Ovary (tissue), 9 donors: ENCODE results near the gene DTX4. TPM values are rescaled to one million over a fixed set of nuclear protein-coding genes. Genes with fewer than 3 reads are reported as not detected.

Source experiments
- DNase-seq, 5 donors: peaks; one replicate each; pipeline ENCODE4 v3.0.0-alpha.2; 2019 to 2020
- H3K27ac ChIP-seq, 2 donors: fragments of 200-600 bp; one replicate each; pipeline versions ENCODE4 v1.5.1 to v1.8.0; 2019 to 2022
- H3K27me3 ChIP-seq: fragments of 200-600 bp; one replicate; pipeline ENCODE4 v1.8.0; 2022
- H3K36me3 ChIP-seq: fragments of 200-600 bp; sonication (generic); one replicate; pipeline ENCODE4 v1.5.1; 2019
- H3K4me1 ChIP-seq: one replicate; pipeline ENCODE4 v1.8.1; 2013; ENCODE audit warnings: mild to moderate bottlenecking, moderate library complexity; ENCODE audit not compliant: insufficient read depth
- H3K4me3 ChIP-seq: fragments of 200-600 bp; sonication (generic); one replicate; pipeline ENCODE4 v1.5.1; 2017
- H3K9me3 ChIP-seq, 2 donors: fragments of 200-600 bp in 1 of 2; sonication (generic) in 1 of 2; one replicate each; pipeline versions ENCODE4 v1.5.1 to v1.8.1; 2013 to 2019; ENCODE audit warnings: mild to moderate bottlenecking in 1 of 2, moderate library complexity in 1 of 2
- EP300 ChIP-seq: sonication (generic); formaldehyde crosslinking; IDR thresholded peaks from one replicate; pipeline ENCODE4 v1.6.1; 2017; ENCODE audit warnings: antibody characterized with exemption
- POLR2A ChIP-seq: fragments of 450-650 bp; IDR thresholded peaks from one replicate; pipeline ENCODE4 v1.6.1; 2017; ENCODE audit warnings: antibody characterized with exemption, mild to moderate bottlenecking, moderate library complexity
- WGBS, 3 donors: extraction: QIAGEN DNeasy Blood & Tissue Kit in 1 of 3; methylation state at CpG; one replicate each; pipeline versions ENCODE4 v1.1.5 to v1.1.7; 2013 to 2017; 5-methylcytosine and 5-hydroxymethylcytosine counted together
- intact Hi-C, 4 donors: fragments of 100-400 bp; cut with DNase I; formaldehyde crosslinking; loops; one replicate each; pipeline versions ENCODE4 v1.11.0 to v1.15.1; 2022 to 2023
- polyA plus RNA-seq, 2 donors: library from polyadenylated mRNA; stranded (reverse); fragments of 200-250 nt in 1 of 2; fragments of 350-450 nt in 1 of 2; fragmentation: Illumina TruSeq in 1 of 2; extraction: RNeasy Lipid Tissue Mini Kit (QIAGEN cat#74804) in 1 of 2; gene quantifications; one replicate each; pipeline ENCODE4 v1.2.3, GENCODE V29; 2013 to 2014
- total RNA-seq, 7 donors: library from RNA; depleted of rRNA in 2 of 7; stranded (reverse); fragments of >200 nt in 2 of 7; fragmentation: NEBNext Ultra II Directional in 3 of 7; extraction: Animal tissue kit (Norgen Biotek cat#: 25700) in 3 of 7; gene quantifications; one replicate each; pipeline versions ENCODE4 v1.1.0 to v1.2.4, GENCODE V29; 2016 to 2023
- TF ChIP-seq, protein P1 (sequence below), 3 donors: fragments of 450-650 bp in 2 of 3; fragments of 200-600 bp in 1 of 3; IDR thresholded peaks; one replicate each; pipeline versions ENCODE4 v1.5.1 to v1.8.0; 2016 to 2022; ENCODE audit warnings: antibody characterized with exemption in 3 of 3, mild to moderate bottlenecking in 1 of 3
- donor health status: DM: no; HTN: no; CAD: no; lungs with moderate emphysema.
- donor health status: DM: no; HTN: no; CAD: no.
- donor health status: Bipolar disorder and iron deficiency.
- donor health status: DM: yes; HTN: yes; CAD: no.
- donor health status: DM: no; HTN: no; CAD: no.
- donor health status: DM: yes; HTN: yes; CAD: no.

DTX4 gene
- total and polyA plus RNA-seq, 9 donors = 6.1 to 21.5 (median 16.9) TPM

DNA sequence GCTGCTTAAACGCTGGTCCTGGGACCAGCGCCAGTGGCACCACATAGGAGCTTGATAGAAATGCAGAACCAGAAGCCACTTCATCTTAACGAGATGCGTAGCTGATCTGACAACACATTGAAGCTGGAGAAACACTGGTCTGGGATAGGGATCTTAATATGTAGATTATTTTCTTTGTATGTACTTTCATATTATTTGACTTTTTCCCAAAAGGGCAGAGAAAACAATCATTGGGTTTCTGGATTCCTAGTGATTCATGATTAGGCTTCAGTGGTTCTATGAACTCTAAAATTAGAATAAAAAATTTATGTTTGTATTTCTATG is 28.5 kb downstream of the DTX4 start:
- H3K27ac ChIP-seq = no peak overlapping the region
- H3K4me3 ChIP-seq = no peak overlapping the region
- no peak for DNase-seq
- TF ChIP-seq, protein P1, sequence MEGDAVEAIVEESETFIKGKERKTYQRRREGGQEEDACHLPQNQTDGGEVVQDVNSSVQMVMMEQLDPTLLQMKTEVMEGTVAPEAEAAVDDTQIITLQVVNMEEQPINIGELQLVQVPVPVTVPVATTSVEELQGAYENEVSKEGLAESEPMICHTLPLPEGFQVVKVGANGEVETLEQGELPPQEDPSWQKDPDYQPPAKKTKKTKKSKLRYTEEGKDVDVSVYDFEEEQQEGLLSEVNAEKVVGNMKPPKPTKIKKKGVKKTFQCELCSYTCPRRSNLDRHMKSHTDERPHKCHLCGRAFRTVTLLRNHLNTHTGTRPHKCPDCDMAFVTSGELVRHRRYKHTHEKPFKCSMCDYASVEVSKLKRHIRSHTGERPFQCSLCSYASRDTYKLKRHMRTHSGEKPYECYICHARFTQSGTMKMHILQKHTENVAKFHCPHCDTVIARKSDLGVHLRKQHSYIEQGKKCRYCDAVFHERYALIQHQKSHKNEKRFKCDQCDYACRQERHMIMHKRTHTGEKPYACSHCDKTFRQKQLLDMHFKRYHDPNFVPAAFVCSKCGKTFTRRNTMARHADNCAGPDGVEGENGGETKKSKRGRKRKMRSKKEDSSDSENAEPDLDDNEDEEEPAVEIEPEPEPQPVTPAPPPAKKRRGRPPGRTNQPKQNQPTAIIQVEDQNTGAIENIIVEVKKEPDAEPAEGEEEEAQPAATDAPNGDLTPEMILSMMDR (IDR thresholded peaks at IDR 0.05) = no peak
- TF ChIP-seq POLR2A (no peak), EP300 (no peak)
- peaks cover 6% of the 10 kb centered on the region for H3K4me1 ChIP-seq
- no peaks in the 10 kb centered on the region for H3K27me3 ChIP-seq
- no peaks in the 10 kb centered on the region for H3K36me3 ChIP-seq
- intact Hi-C loops = loop anchor here in 1 of 4 donors (10.0 kb wide), 1 partner anchor 84 kb away; no protein-coding TSS in a partner anchor
- 62 to 67% (median 63%) methylated on average over 4 of the region's 4 CpGs for WGBS, 3 donors
- H3K9me3 ChIP-seq = no peaks in the 10 kb centered on the region

DNA sequence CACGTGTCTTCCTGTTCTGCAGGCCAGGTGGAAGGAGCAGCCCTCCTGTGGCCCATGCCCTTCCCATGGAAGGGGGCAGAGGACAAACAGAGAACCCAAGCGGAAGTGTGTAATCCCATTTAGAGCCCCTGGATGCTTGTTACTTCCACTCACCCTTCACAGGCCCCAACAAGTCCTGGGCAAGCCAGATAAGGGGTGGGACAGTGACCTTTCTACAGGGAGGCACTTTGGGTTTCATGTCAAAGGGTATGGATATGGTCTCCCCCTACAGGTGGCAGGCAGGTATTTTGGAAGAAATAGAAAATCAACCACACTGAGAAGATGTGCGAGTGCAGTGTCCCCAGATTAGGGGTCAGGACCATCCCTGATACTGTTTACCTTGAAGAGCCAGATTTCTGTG is 29.4 kb downstream of the DTX4 start:
- TF ChIP-seq, protein P1 (IDR thresholded peaks at IDR 0.05) = peak in 1 of 3 donors; percentile 11
- TF ChIP-seq POLR2A (no peak), EP300 (no peak)
- no peaks in the 10 kb centered on the region for H3K27me3 ChIP-seq
- peaks cover 6% of the 10 kb centered on the region for H3K4me1 ChIP-seq
- no peak for DNase-seq
- H3K27ac ChIP-seq = no peak overlapping the region
- no peaks in the 10 kb centered on the region for H3K9me3 ChIP-seq
- intact Hi-C loops = loop anchor here in 1 of 4 donors (10.0 kb wide), 1 partner anchor 83 kb away; no protein-coding TSS in a partner anchor
- H3K36me3 ChIP-seq = no peaks in the 10 kb centered on the region
- 84 to 91% (median 90%) methylated on average over 3 of the region's 3 CpGs for WGBS, 3 donors
- no peak overlapping the region for H3K4me3 ChIP-seq

DNA sequence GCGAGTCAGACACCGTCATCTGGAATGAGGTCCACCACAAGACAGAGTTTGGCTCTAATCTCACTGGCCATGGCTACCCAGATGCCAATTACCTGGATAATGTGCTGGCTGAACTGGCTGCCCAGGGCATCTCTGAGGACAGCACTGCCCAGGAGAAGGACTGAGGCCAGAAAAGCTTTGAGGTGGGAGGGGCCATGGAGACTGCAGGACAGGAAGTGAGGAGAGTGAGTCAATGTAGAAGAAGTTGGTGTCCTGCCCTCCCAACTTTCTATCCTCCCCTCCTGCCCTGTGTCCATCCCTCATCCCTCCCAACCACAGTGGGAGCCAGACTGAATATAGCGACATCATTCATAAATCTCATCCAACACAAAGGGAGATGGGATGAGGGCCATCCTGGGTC is 32.8 kb downstream of the DTX4 start:
- Histone ChIP-seq H3K4me3 (no peak overlapping the region), H3K27me3 (no peaks in the 10 kb centered on the region), H3K36me3 (no peaks in the 10 kb centered on the region), H3K27ac (no peak overlapping the region), H3K9me3 (no peaks in the 10 kb centered on the region), H3K4me1 (no peaks in the 10 kb centered on the region)
- TF ChIP-seq, protein P1 (IDR thresholded peaks at IDR 0.05) = no peak
- TF ChIP-seq EP300 (no peak), POLR2A (no peak)
- WGBS, 3 donors = 89 to 95% (median 92%) methylated on average over 3 of the region's 3 CpGs
- intact Hi-C loops = loop anchor here (2.0 to 10.0 kb wide), 3 partner anchors 32 to 80 kb away; partner anchors contain the start of gene DTX4 (in 3 of the 4)
- DNase-seq = no peak

DNA sequence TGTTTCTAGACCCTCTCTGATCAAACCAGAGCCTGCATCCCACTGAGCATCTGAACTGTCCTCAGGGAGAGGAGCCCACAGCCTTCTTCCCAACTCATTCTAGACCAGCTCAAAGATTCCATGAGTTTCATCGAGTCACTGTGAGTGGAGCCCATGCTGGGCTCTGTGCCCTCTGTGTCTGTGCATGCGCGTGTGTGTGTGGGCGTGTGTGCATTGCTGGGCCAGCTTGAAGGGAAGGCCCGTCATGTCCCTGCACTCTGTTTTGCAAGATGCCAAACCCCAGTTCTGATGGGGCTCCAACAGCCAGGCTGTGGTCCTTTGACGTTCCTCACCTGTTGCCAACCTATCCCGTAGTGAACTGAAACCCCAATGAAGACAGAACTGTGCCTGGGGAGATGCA is 33.7 kb downstream of the DTX4 start:
- no peak for DNase-seq
- TF ChIP-seq EP300 (no peak), POLR2A (no peak)
- TF ChIP-seq, protein P1 (IDR thresholded peaks at IDR 0.05) = no peak
- 80 to 85% (median 81%) methylated on average over 7 of the region's 7 CpGs for WGBS, 3 donors

More for the DNA sequence above, 33.7 kb downstream of the DTX4 start:
- intact Hi-C loops = loop anchor here (2.0 to 10.0 kb wide), 4 partner anchors 33 to 79 kb away; partner anchors contain the start of gene DTX4 (in 3 of the 4)
- no peaks in the 10 kb centered on the region for H3K4me1 ChIP-seq
- no peak overlapping the region for H3K27ac ChIP-seq
- H3K4me3 ChIP-seq = no peak overlapping the region
- no peaks in the 10 kb centered on the region for H3K36me3 ChIP-seq
- H3K9me3 ChIP-seq = no peaks in the 10 kb centered on the region
- H3K27me3 ChIP-seq = no peaks in the 10 kb centered on the region
